NOMO-1 (cell line): Measurements from ENCODE around the gene ABHD14A.
"Not testable (repeated sequence)": the region's sequence is repeated elsewhere in the genome, so short reads cannot be mapped to it uniquely, and the experiment has no call there.

Experiments
- DNase-seq, 2 experiments: peaks; one replicate each; lab custom pipeline; 2025; ENCODE audit not compliant: unreplicated experiment in 2 of 2; lab: John Stamatoyannopoulos, UW

The ABHD14A gene

GRCh38 chr3:51974963-51975851, at the start of gene ABHD14A:
TSS of gene ABHD14A (plus strand) at chr3:51975064. CDS start at chr3:51975136, 72 bp downstream.
- DNase-seq, result peak; percentile 43 to 75

GRCh38 chr3:51927061-51927977, 47.5 kb upstream of the ABHD14A start:
- DNase-seq, result no peak

GRCh38 chr3:51928438-51928837, 46.4 kb upstream of the ABHD14A start:
- DNase-seq, result no peak

- not testable (repeated sequence) for DNase-seq
Observed at GRCh38 chr3:51928981-51929380, 45.9 kb upstream of the ABHD14A start.

- peak in 1 of 2 experiments; percentile 14 for DNase-seq
Observed at GRCh38 chr3:51929420-51930003, 45.4 kb upstream of the ABHD14A start.

- DNase-seq, result no peak
Observed at GRCh38 chr3:51930439-51930838, 44.4 kb upstream of the ABHD14A start.

GRCh38 chr3:51931756-51932155, 43.1 kb upstream of the ABHD14A start:
- no peak for DNase-seq

- DNase-seq, result no peak
Observed at GRCh38 chr3:51932471-51933370, 42.1 kb upstream of the ABHD14A start.

- DNase-seq, result no peak
Observed at GRCh38 chr3:51933471-51934138, 41.3 kb upstream of the ABHD14A start.

GRCh38 chr3:51934139-51934850, 40.6 kb upstream of the ABHD14A start:
- DNase-seq, result no peak

- no peak for DNase-seq
Observed at GRCh38 chr3:51934991-51935885, 39.6 kb upstream of the ABHD14A start.

GRCh38 chr3:51935886-51936755, 38.7 kb upstream of the ABHD14A start:
- DNase-seq, result no peak

GRCh38 chr3:51937014-51937413, 37.9 kb upstream of the ABHD14A start:
- DNase-seq, result no peak

- no peak for DNase-seq
Observed at GRCh38 chr3:51937611-51938450, 37.0 kb upstream of the ABHD14A start.

GRCh38 chr3:51938780-51939425, 36.0 kb upstream of the ABHD14A start:
- no peak for DNase-seq
